SH-SY5Y (cell line): ENCODE measurements around the gene ANKRD22.

Experiments
- GATA2 ChIP-seq: IDR thresholded peaks from 2 replicates; pipeline ENCODE4 v1.6.1; 2011; ENCODE audit warnings: mild to moderate bottlenecking, low read depth, low read length
- GATA3 ChIP-seq: IDR thresholded peaks from 2 replicates; pipeline ENCODE4 v1.6.1; 2011; ENCODE audit warnings: low read depth, mild to moderate bottlenecking, low read length, moderate library complexity

GRCh38 chr10:88896994-88897853 lies 45.6 kb upstream of the ANKRD22 start:
- no peak for TF ChIP-seq GATA2
- no peak for TF ChIP-seq GATA3
